H1 (cell line): Measurements from ENCODE around the gene FKBP1A. TPM values are rescaled to one million over a fixed set of nuclear protein-coding genes. Genes with fewer than 3 reads are reported as not detected.

ENCODE experiments used
- ASH2L ChIP-seq: fragments of 200-600, 300-600 bp; sonication (generic); IDR thresholded peaks from one replicate; pipeline ENCODE4 v1.7.1; 2017; ENCODE audit warnings: low read length
- CBX5 ChIP-seq: fragments of 300-800, 300-1000 bp; sonication (generic); IDR thresholded peaks from 2 replicates; pipeline ENCODE4 v1.7.1; 2016; ENCODE audit warnings: antibody characterized with exemption, low read length, low read depth
- CBX8 ChIP-seq: fragments of 300-800, 300-1000 bp; sonication (generic); IDR thresholded peaks from 2 replicates; pipeline ENCODE4 v1.7.1; 2016; ENCODE audit warnings: low read depth, low read length, borderline replicate concordance
- CEBPB ChIP-seq: IDR thresholded peaks from 2 replicates; pipeline ENCODE4 v1.6.1; 2012; ENCODE audit warnings: low read depth, low read length
- CHD2 ChIP-seq: IDR thresholded peaks from 2 replicates; pipeline ENCODE4 v1.6.1; 2012; ENCODE audit warnings: low read length, improper control_type of control experiment
- CTBP2 ChIP-seq: IDR thresholded peaks from 2 replicates; pipeline ENCODE4 v1.7.0; 2011; ENCODE audit warnings: borderline replicate concordance, mild to moderate bottlenecking, moderate library complexity, mixed read lengths, low read length; ENCODE audit not compliant: insufficient read depth, insufficient read length
- E2F6 ChIP-seq: IDR thresholded peaks from 2 replicates; pipeline ENCODE4 v1.6.1; 2012; ENCODE audit warnings: inconsistent platforms
- GABPA ChIP-seq: IDR thresholded peaks from 2 replicates; pipeline ENCODE4 v1.6.1; 2011; ENCODE audit warnings: mild to moderate bottlenecking, low read length, moderate library complexity, borderline replicate concordance; ENCODE audit not compliant: insufficient read depth
- KDM1A ChIP-seq: fragments of 200-600, 300-600 bp; sonication (generic); IDR thresholded peaks from 2 replicates; pipeline ENCODE4 v1.7.1; 2016; ENCODE audit warnings: mild to moderate bottlenecking, low read length, borderline replicate concordance
- MAFK ChIP-seq: IDR thresholded peaks from 2 replicates; pipeline ENCODE4 v1.6.1; 2012; ENCODE audit warnings: low read depth, mild to moderate bottlenecking, improper control_type of control experiment, low read length
- SP2 ChIP-seq: IDR thresholded peaks from 2 replicates; pipeline ENCODE4 v1.6.1; 2012; ENCODE audit warnings: mild to moderate bottlenecking, low read length, inconsistent platforms
- SRF ChIP-seq: IDR thresholded peaks from 2 replicates; pipeline ENCODE4 v1.6.1; 2011; ENCODE audit warnings: mild to moderate bottlenecking, low read depth, low read length, moderate library complexity
- TAF1 ChIP-seq: IDR thresholded peaks from 2 replicates; pipeline ENCODE4 v1.6.1; 2011; ENCODE audit warnings: mild to moderate bottlenecking, low read depth, low read length
- TCF12 ChIP-seq: IDR thresholded peaks from 2 replicates; pipeline ENCODE4 v1.6.1; 2011; ENCODE audit warnings: low read depth, mild to moderate bottlenecking, low read length
- TEAD4 ChIP-seq: IDR thresholded peaks from 2 replicates; pipeline ENCODE4 v1.6.1; 2012; ENCODE audit warnings: low read depth, low read length, inconsistent platforms, mixed read lengths
- polyA plus RNA-seq, 7 experiments: library from polyadenylated mRNA; depleted of rRNA in 3 of 7; stranded (reverse) in 5 of 7; unstranded in 2 of 7; fragments of >200 nt in 5 of 7; fragments of 200-250 nt in 2 of 7; gene quantifications; 1 replicate in 5 of 7; 2 replicates in 1 of 7; 4 replicates in 1 of 7; pipeline versions ENCODE4 v1.2.1 to v1.2.3, GENCODE V29; 2011 to 2013; ENCODE audit warnings: missing spikeins in 2 of 7, mixed read lengths in 2 of 7
- total RNA-seq: library from RNA; stranded (reverse); fragmentation: NEBNext Ultra II Directional; extraction: Animal tissue kit (Norgen Biotek cat#: 25700); gene quantifications from 2 replicates; pipeline ENCODE4 v1.2.1, GENCODE V29; 2021

Gene FKBP1A
- total and polyA plus RNA-seq, 2 of the 8 experiments (the other 6 are each of a cell fraction or from before 2014, with no cell fraction given): 250 to 685 TPM

GRCh38 chr20:1427457-1428054 lies 34.7 kb upstream of the FKBP1A start (continued):
- TF ChIP-seq TCF12 (peak; percentile 96), CEBPB (no peak), MAFK (no peak; the same call in 1 of the 2 replicates), CHD2 (no peak), TEAD4 (0 out of 2 replicates have a peak, but pooled peaks have one; percentile 7), CBX8 (no peak), GABPA (no peak), TAF1 (no peak), SP2 (no peak), E2F6 (no peak; the same call in none of the 2 replicates), SRF (no peak), ASH2L (peak; percentile 13), KDM1A (0 out of 2 replicates have a peak, but pooled peaks have one; percentile 10), CBX5 (no peak), CTBP2 (peak; percentile 99)
